T-helper 2 cell treated with Interferon-gamma antibody and Interleukin-4, amounts not matched to agents 5 μg/mL and 100 μg/mL, for 36 hours (primary cell): ENCODE results near the gene AK1.
A peak's percentile ranks its signal among the peaks of the same experiment; 100 is the strongest.

Experiments used
- DNase-seq: peaks from one replicate; pipeline ENCODE4 v3.0.0; 2021; ENCODE audit warnings: low spot score
- H3K27ac Mint-ChIP-seq: one replicate; pipeline ENCODE4 v1.8.0; 2021; ENCODE audit warnings: mild to moderate bottlenecking, mixed read lengths
- H3K27me3 Mint-ChIP-seq: one replicate; pipeline ENCODE4 v1.8.0; 2021; ENCODE audit warnings: low read depth, mixed read lengths
- H3K36me3 Mint-ChIP-seq: one replicate; pipeline ENCODE4 v1.8.0; 2021; ENCODE audit warnings: low read depth, mixed read lengths
- H3K4me1 Mint-ChIP-seq: one replicate; pipeline ENCODE4 v1.8.0; 2021; ENCODE audit warnings: low read depth, mixed read lengths
- H3K4me3 Mint-ChIP-seq: one replicate; pipeline ENCODE4 v1.8.0; 2022; ENCODE audit warnings: mild to moderate bottlenecking, moderate library complexity, mixed read lengths
- H3K9me3 Mint-ChIP-seq: one replicate; pipeline ENCODE4 v1.8.0; 2021; ENCODE audit warnings: mixed read lengths

Gene AK1

GRCh38 chr9:127829205-127829906 lies 48.1 kb downstream of the AK1 start:
- Mint-ChIP-seq H3K27me3 (no peaks in the 10 kb centered on the region), H3K4me3 (no peak overlapping the region), H3K36me3 (peaks cover 14% of the 10 kb centered on the region), H3K9me3 (no peaks in the 10 kb centered on the region), H3K4me1 (peaks cover 2% of the 10 kb centered on the region), H3K27ac (no peak overlapping the region)
- no peak for DNase-seq

GRCh38 chr9:127828262-127829031 lies 49.0 kb downstream of the AK1 start:
- Mint-ChIP-seq H3K4me3 (no peak overlapping the region), H3K9me3 (no peaks in the 10 kb centered on the region), H3K27ac (no peak overlapping the region), H3K36me3 (peaks cover 17% of the 10 kb centered on the region), H3K27me3 (no peaks in the 10 kb centered on the region), H3K4me1 (peaks cover 2% of the 10 kb centered on the region)
- DNase-seq: no peak

GRCh38 chr9:127826253-127826913 lies 51.1 kb downstream of the AK1 start:
- H3K9me3 Mint-ChIP-seq: no peaks in the 10 kb centered on the region
- no peaks in the 10 kb centered on the region for H3K27me3 Mint-ChIP-seq
- DNase-seq: no peak
- H3K27ac Mint-ChIP-seq: no peak overlapping the region
- H3K4me3 Mint-ChIP-seq: no peak overlapping the region
- H3K4me1 Mint-ChIP-seq: no peaks in the 10 kb centered on the region
- H3K36me3 Mint-ChIP-seq: peaks cover 17% of the 10 kb centered on the region

DNA sequence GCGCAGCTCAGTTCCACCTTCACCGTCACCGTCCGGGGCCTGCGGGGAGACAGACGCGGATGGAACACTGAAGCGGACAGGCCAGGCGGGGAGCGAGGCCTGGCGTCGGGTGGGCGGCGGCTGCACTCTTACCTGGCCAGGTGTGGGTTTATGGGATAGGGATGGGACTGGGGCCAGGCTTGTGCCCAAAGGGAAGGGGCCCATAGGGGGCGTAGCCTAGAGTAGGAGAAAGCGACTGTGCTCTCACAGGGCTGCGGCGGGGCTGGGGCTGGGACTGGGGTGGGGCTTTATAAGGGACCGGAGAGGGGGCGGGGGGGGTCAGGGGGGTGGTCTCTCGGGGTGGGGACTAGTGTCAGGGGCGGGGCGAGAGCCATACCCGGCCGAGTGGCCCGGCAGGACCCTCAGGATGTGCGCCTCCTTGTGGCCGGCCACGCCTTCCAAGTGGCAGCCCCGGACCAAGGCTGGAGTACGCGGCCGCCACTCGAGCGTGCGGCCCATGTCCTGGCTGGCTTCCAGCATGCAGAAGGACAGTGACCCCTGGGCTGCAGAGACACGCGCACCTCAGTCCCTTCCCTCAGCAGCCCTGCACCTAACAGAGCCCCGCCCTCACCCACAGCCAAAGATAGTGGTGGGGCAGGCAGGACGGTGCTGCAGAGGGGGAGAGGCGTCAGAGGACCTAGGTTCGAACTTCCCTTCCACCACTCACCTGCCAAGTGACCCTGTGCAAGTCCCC lies 52.0 kb downstream of the AK1 start:
- no peaks in the 10 kb centered on the region for H3K4me1 Mint-ChIP-seq
- H3K27me3 Mint-ChIP-seq: no peaks in the 10 kb centered on the region
- H3K9me3 Mint-ChIP-seq: no peaks in the 10 kb centered on the region
- no peak overlapping the region for H3K4me3 Mint-ChIP-seq
- H3K27ac Mint-ChIP-seq: no peak overlapping the region
- no peak for DNase-seq
- H3K36me3 Mint-ChIP-seq: peaks cover 17% of the 10 kb centered on the region

DNA sequence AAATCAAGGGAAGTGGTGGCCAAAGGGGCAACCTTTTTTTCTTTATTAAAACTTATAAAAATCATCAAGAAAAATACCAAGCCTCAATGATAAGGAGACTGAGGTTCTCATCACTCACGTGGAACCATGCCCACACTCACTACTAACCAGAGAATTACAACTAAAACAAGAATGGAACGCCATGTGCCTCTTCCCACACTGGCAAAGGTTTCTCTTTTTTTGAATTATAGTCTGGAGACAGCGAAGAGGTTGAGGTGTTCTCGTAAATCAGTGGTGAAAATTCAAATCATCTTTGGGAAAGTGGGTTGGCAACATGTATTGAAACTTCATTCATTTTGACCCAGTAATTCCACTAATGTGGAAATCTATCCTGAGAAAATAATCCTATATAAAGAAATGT lies 55.4 kb downstream of the AK1 start:
- H3K27ac Mint-ChIP-seq: no peak overlapping the region

GRCh38 chr9:127818574-127818973 lies 58.9 kb downstream of the AK1 start:
- H3K4me3 Mint-ChIP-seq: no peak overlapping the region
- H3K9me3 Mint-ChIP-seq: no peaks in the 10 kb centered on the region
- H3K4me1 Mint-ChIP-seq: no peaks in the 10 kb centered on the region
- no peaks in the 10 kb centered on the region for H3K27me3 Mint-ChIP-seq
- H3K27ac Mint-ChIP-seq: no peak overlapping the region
- H3K36me3 Mint-ChIP-seq: peaks cover 18% of the 10 kb centered on the region
- DNase-seq: no peak

More for the DNA sequence above, 55.4 kb downstream of the AK1 start:
- Mint-ChIP-seq H3K27me3 (no peaks in the 10 kb centered on the region), H3K4me3 (no peak overlapping the region), H3K4me1 (no peaks in the 10 kb centered on the region), H3K9me3 (no peaks in the 10 kb centered on the region), H3K36me3 (peaks cover 24% of the 10 kb centered on the region)
- no peak for DNase-seq

GRCh38 chr9:127817881-127818434 lies 59.5 kb downstream of the AK1 start:
- Mint-ChIP-seq H3K4me1 (no peaks in the 10 kb centered on the region), H3K9me3 (no peaks in the 10 kb centered on the region), H3K4me3 (no peak overlapping the region), H3K36me3 (peaks cover 22% of the 10 kb centered on the region), H3K27me3 (no peaks in the 10 kb centered on the region), H3K27ac (no peak overlapping the region)
- DNase-seq: no peak

- Mint-ChIP-seq H3K27ac (peak overlapping the region; percentile 26), H3K27me3 (no peaks in the 10 kb centered on the region), H3K36me3 (peaks cover 23% of the 10 kb centered on the region), H3K4me3 (no peak overlapping the region), H3K4me1 (no peaks in the 10 kb centered on the region), H3K9me3 (no peaks in the 10 kb centered on the region)
- no peak for DNase-seq
Measured at GRCh38 chr9:127816728-127817127, 60.7 kb downstream of the AK1 start.
